ENCODE data around the gene VWA5A. TPM values are rescaled to one million over a fixed set of nuclear protein-coding genes. Genes with fewer than 3 reads are reported as not detected.

VWA5A gene
- total and polyA plus RNA-seq, 9 of the 15 experiments (the other 6 are each of a cell fraction or from before 2014, with no cell fraction given) = 4.6 to 19.7 (median 6.9) TPM

- TF ChIP-seq REST (IDR thresholded peaks at IDR 0.05; ENCODE audit: borderline replicate concordance) = peak; percentile 79
- TF ChIP-seq REST (CRISPR knock-in tag; IDR thresholded peaks at IDR 0.05; ENCODE audit: low read depth) = no peak
- peak; percentile 86 for TF ChIP-seq KDM5B (IDR thresholded peaks at IDR 0.05; ENCODE audit: insufficient replicate concordance, low read depth, low read length)
- peak; percentile 58 for TF ChIP-seq MEIS2 (IDR thresholded peaks at IDR 0.05; ENCODE audit: partially characterized antibody)
- no peak for TF ChIP-seq ZC3H4 (CRISPR knock-in tag; IDR thresholded peaks at IDR 0.05; ENCODE audit: borderline replicate concordance)
- TF ChIP-seq GATAD2B (IDR thresholded peaks at IDR 0.05; ENCODE audit: borderline replicate concordance) = 0 out of 2 replicates have a peak, but pooled peaks have one; percentile 37
- peak; percentile 55; the same call in 1 of the 2 replicates for TF ChIP-seq ZNF589 (CRISPR knock-in tag; IDR thresholded peaks at IDR 0.05; ENCODE audit: low read depth)
- peak; percentile 46; the same call in 1 of the 2 replicates for TF ChIP-seq GATAD2A (IDR thresholded peaks at IDR 0.05)
- TF ChIP-seq ARID1B (IDR thresholded peaks at IDR 0.05) = peak; percentile 83
- TF ChIP-seq POLR2AphosphoS5 (IDR thresholded peaks at IDR 0.05; ENCODE audit: control insufficient read depth, insufficient read depth, low read depth, low read length) = peak; percentile 47; the same call in 1 of the 2 replicates
- peak; percentile 68 for TF ChIP-seq ETV5 (CRISPR knock-in tag; IDR thresholded peaks at IDR 0.05; ENCODE audit: low read depth)
- no peak for TF ChIP-seq ZNF23 (CRISPR knock-in tag; IDR thresholded peaks at IDR 0.05)
- TF ChIP-seq SMAD3 (CRISPR knock-in tag; conservative IDR thresholded peaks at IDR 0.05) = no peak
- TF ChIP-seq, protein P1, sequence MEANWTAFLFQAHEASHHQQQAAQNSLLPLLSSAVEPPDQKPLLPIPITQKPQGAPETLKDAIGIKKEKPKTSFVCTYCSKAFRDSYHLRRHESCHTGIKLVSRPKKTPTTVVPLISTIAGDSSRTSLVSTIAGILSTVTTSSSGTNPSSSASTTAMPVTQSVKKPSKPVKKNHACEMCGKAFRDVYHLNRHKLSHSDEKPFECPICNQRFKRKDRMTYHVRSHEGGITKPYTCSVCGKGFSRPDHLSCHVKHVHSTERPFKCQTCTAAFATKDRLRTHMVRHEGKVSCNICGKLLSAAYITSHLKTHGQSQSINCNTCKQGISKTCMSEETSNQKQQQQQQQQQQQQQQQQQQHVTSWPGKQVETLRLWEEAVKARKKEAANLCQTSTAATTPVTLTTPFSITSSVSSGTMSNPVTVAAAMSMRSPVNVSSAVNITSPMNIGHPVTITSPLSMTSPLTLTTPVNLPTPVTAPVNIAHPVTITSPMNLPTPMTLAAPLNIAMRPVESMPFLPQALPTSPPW (CRISPR knock-in tag; IDR thresholded peaks at IDR 0.05) = peak; percentile 96
Measured at GRCh38 chr11:124114942-124115781, at the start of gene VWA5A (continued).

All from K562 (cell line).